Neural crest cell (in vitro differentiated cells): ENCODE measurements around the gene ZNF335. TPM values are rescaled to one million over a fixed set of nuclear protein-coding genes. Genes with fewer than 3 reads are reported as not detected.
"Not testable (repeated sequence)": the region's sequence is repeated elsewhere in the genome, so short reads cannot be mapped to it uniquely, and the experiment has no call there.

Source experiments
- DNase-seq: peaks from one replicate; pipeline ENCODE4 v3.0.0; 2021; ENCODE audit warnings: low read depth, mixed read lengths, low spot score
- H3K27ac Mint-ChIP-seq: one replicate; pipeline ENCODE4 v1.8.0; 2021; ENCODE audit warnings: mild to moderate bottlenecking, mixed read lengths; ENCODE audit not compliant: unreplicated experiment
- H3K27me3 Mint-ChIP-seq: 2 replicates; pipeline ENCODE4 v1.8.0; 2021; ENCODE audit warnings: low read depth, mild to moderate bottlenecking, mixed read lengths
- H3K36me3 Mint-ChIP-seq: 2 replicates; pipeline ENCODE4 v1.8.0; 2021; ENCODE audit warnings: low read depth, mild to moderate bottlenecking, mixed read lengths
- H3K4me1 Mint-ChIP-seq: 2 replicates; pipeline ENCODE4 v1.8.0; 2021; ENCODE audit warnings: mixed read lengths
- H3K4me3 Mint-ChIP-seq: one replicate; pipeline ENCODE4 v1.8.0; 2021; ENCODE audit warnings: mild to moderate bottlenecking, mixed read lengths
- H3K9me3 Mint-ChIP-seq: 2 replicates; pipeline ENCODE4 v1.8.0; 2021; ENCODE audit warnings: mixed read lengths
- CTCF ChIP-seq: fragments of 200-600 bp; sonication (generic); conservative IDR thresholded peaks from 2 replicates; pipeline ENCODE4 v1.5.0; 2021; ENCODE audit warnings: antibody characterized with exemption, mild to moderate bottlenecking
- total RNA-seq: library from RNA; stranded (reverse); gene quantifications from 2 replicates; pipeline ENCODE4 v1.2.1, GENCODE V29; 2021

The ZNF335 gene
- total RNA-seq, 1 donor from 2014 or later = 24.8 TPM

GRCh38 chr20:45902199-45902701 lies 69.8 kb downstream of the ZNF335 start:
- DNase-seq = no peak
- Mint-ChIP-seq H3K36me3 (peaks cover 1% of the 10 kb centered on the region), H3K9me3 (no peaks in the 10 kb centered on the region), H3K27me3 (no peaks in the 10 kb centered on the region), H3K4me3 (no peak overlapping the region), H3K4me1 (no peaks in the 10 kb centered on the region), H3K27ac (no peak overlapping the region)
- TF ChIP-seq CTCF = no peak

GRCh38 chr20:45901332-45901731 lies 70.7 kb downstream of the ZNF335 start:
- H3K36me3 Mint-ChIP-seq, H3K27me3 Mint-ChIP-seq, H3K9me3 Mint-ChIP-seq, H3K27ac Mint-ChIP-seq, H3K4me1 Mint-ChIP-seq, DNase-seq, H3K4me3 Mint-ChIP-seq: not testable (repeated sequence)

- no peak for TF ChIP-seq CTCF
- Mint-ChIP-seq H3K27me3 (no peaks in the 10 kb centered on the region), H3K4me3 (no peak overlapping the region), H3K27ac (no peak overlapping the region), H3K36me3 (no peaks in the 10 kb centered on the region), H3K9me3 (no peaks in the 10 kb centered on the region), H3K4me1 (peaks cover under 1% of the 10 kb centered on the region)
- no peak for DNase-seq
Observed at GRCh38 chr20:45899046-45899835, 72.8 kb downstream of the ZNF335 start.

Other genes starting within 250 kb of the ZNF335 start
- gene SPINT4, start 249.9 kb downstream of the ZNF335 start, total RNA-seq = not detected in 2 replicates
- gene WFDC3, start 180.3 kb downstream of the ZNF335 start, total RNA-seq = not detected in 2 replicates
- 41.9 and 44.0 TPM in 2 replicates for gene DNTTIP1, start 180.2 kb downstream of the ZNF335 start, total RNA-seq
- 202 and 212 TPM in 2 replicates for gene UBE2C, start 159.6 kb downstream of the ZNF335 start, total RNA-seq
- gene TNNC2, start 144.9 kb downstream of the ZNF335 start, total RNA-seq = not detected in 2 replicates
- gene SNX21, start 138.4 kb downstream of the ZNF335 start, total RNA-seq = 16.8 and 19.4 TPM in 2 replicates
- gene ACOT8, start 114.8 kb downstream of the ZNF335 start, total RNA-seq = 14.5 and 15.3 TPM in 2 replicates
- 4.5 and 4.8 TPM in 2 replicates for gene ZSWIM3, start 114.6 kb downstream of the ZNF335 start, total RNA-seq
- gene ZSWIM1, start 91.0 kb downstream of the ZNF335 start, total RNA-seq = 16.6 and 17.0 TPM in 2 replicates
- 0.41 and 2.2 TPM in 2 replicates for gene SPATA25, start 84.6 kb downstream of the ZNF335 start, total RNA-seq
- 3.3 and 3.5 TPM in 2 replicates for gene NEURL2, start 81.0 kb downstream of the ZNF335 start, total RNA-seq
- gene CTSA, start 80.9 kb downstream of the ZNF335 start, total RNA-seq = 49.7 and 55.3 TPM in 2 replicates
- gene PLTP, start 60.0 kb downstream of the ZNF335 start, total RNA-seq = 56.6 and 61.0 TPM in 2 replicates
- 36.4 and 36.5 TPM in 2 replicates for gene PCIF1, start 37.5 kb downstream of the ZNF335 start, total RNA-seq
- gene MMP9, start 36.7 kb upstream of the ZNF335 start, total RNA-seq = not detected in 2 replicates
- gene SLC12A5, start 57.0 kb upstream of the ZNF335 start, total RNA-seq = 9.6 and 10.0 TPM in 2 replicates
- gene NCOA5, start 117.8 kb upstream of the ZNF335 start, total RNA-seq = 65.6 and 69.5 TPM in 2 replicates
- 4.2 and 4.8 TPM in 2 replicates for gene CD40, start 146.1 kb upstream of the ZNF335 start, total RNA-seq